Colonic mucosa (tissue), 4 donors: ENCODE data around the gene SYT10. TPM values are rescaled to one million over a fixed set of nuclear protein-coding genes. Genes with fewer than 3 reads are reported as not detected.

Experiments used
- DNase-seq: peaks from one replicate; pipeline ENCODE4 v3.0.0-alpha.2; 2020
- H3K27ac ChIP-seq: fragments of 200-600 bp; one replicate; pipeline ENCODE4 v1.8.0; 2021
- H3K27me3 ChIP-seq: fragments of 200-600 bp; one replicate; pipeline ENCODE4 v1.8.0; 2021
- H3K36me3 ChIP-seq: fragments of 200-600 bp; one replicate; pipeline ENCODE4 v1.8.0; 2021
- H3K4me1 ChIP-seq: fragments of 200-600 bp; one replicate; pipeline ENCODE4 v1.8.0; 2021; ENCODE audit warnings: mild to moderate bottlenecking
- H3K4me3 ChIP-seq: fragments of 200-600 bp; one replicate; pipeline ENCODE4 v1.8.0; 2021
- H3K9ac ChIP-seq, 2 donors: one replicate each; pipeline ENCODE4 v1.7.0; 2013; ENCODE audit warnings: control low read depth in 2 of 2, low read depth in 2 of 2, low read length in 2 of 2
- H3K9me3 ChIP-seq: fragments of 200-600 bp; one replicate; pipeline ENCODE4 v1.8.0; 2021
- CTCF ChIP-seq: fragments of 200-600 bp; IDR thresholded peaks from one replicate; pipeline ENCODE4 v1.8.0; 2022; ENCODE audit warnings: antibody characterized with exemption, mild to moderate bottlenecking
- intact Hi-C: fragments of 100-400 bp; cut with DNase I; formaldehyde crosslinking; loops from one replicate; pipeline ENCODE4 v1.14.1; 2022
- total RNA-seq, 2 donors: library from RNA; stranded (reverse); fragmentation: NEBNext Ultra II Directional in 1 of 2; extraction: Animal tissue kit (Norgen Biotek cat#: 25700) in 1 of 2; gene quantifications; one replicate each; pipeline ENCODE4 v1.2.1, GENCODE V29; 2021
- donor health status: healthy.
- donor health status: DM: no; HTN: no; CAD: no.
- donor health status: DM: no; HTN: no; CAD: no.

The SYT10 gene
- total RNA-seq, 2 donors from 2014 or later, result 0.15 to 0.32 TPM

- intact Hi-C loops, result no loop called here
- no peak for TF ChIP-seq CTCF
- Histone ChIP-seq H3K36me3 (no peaks in the 10 kb centered on the region), H3K4me3 (no peak overlapping the region), H3K27ac (no peak overlapping the region), H3K9me3 (no peaks in the 10 kb centered on the region), H3K9ac (no peak overlapping the region), H3K4me1 (no peaks in the 10 kb centered on the region), H3K27me3 (no peaks in the 10 kb centered on the region)
- no peak for DNase-seq
These were observed 32.7 kb upstream of the SYT10 start for GRCh38 chr12:33472299-33472698.

- Histone ChIP-seq H3K9ac (no peak overlapping the region), H3K4me1 (no peaks in the 10 kb centered on the region), H3K36me3 (no peaks in the 10 kb centered on the region), H3K27ac (no peak overlapping the region), H3K27me3 (no peaks in the 10 kb centered on the region), H3K4me3 (no peak overlapping the region), H3K9me3 (no peaks in the 10 kb centered on the region)
- intact Hi-C loops, result no loop called here
- TF ChIP-seq CTCF, result no peak
- no peak for DNase-seq
These were observed 15.5 kb upstream of the SYT10 start for GRCh38 chr12:33455096-33455495.

GRCh38 chr12:33450480-33450879 is 10.9 kb upstream of the SYT10 start:
- Histone ChIP-seq H3K36me3 (no peaks in the 10 kb centered on the region), H3K4me1 (no peaks in the 10 kb centered on the region), H3K27me3 (no peaks in the 10 kb centered on the region), H3K4me3 (no peak overlapping the region), H3K27ac (no peak overlapping the region), H3K9ac (no peak overlapping the region), H3K9me3 (no peaks in the 10 kb centered on the region)
- no peak for DNase-seq
- intact Hi-C loops, result no loop called here
- no peak for TF ChIP-seq CTCF

GRCh38 chr12:33440477-33440876 is 858 bp upstream of the SYT10 start:
- no peak overlapping the region for H3K27ac ChIP-seq
- DNase-seq, result no peak
- H3K27me3 ChIP-seq, result peaks cover 26% of the 10 kb centered on the region

GRCh38 chr12:33438851-33439586 is 600 bp downstream of the SYT10 start:
- Histone ChIP-seq H3K9me3 (no peaks in the 10 kb centered on the region), H3K9ac (no peak overlapping the region), H3K27ac (no peak overlapping the region), H3K4me3 (peak overlapping the region; percentile 47), H3K4me1 (no peaks in the 10 kb centered on the region), H3K27me3 (peaks cover 26% of the 10 kb centered on the region), H3K36me3 (no peaks in the 10 kb centered on the region)
- no peak for TF ChIP-seq CTCF
- DNase-seq, result no peak
- intact Hi-C loops, result no loop called here

More at GRCh38 chr12:33440477-33440876, 858 bp upstream of the SYT10 start:
- H3K9me3 ChIP-seq, result no peaks in the 10 kb centered on the region
- H3K4me3 ChIP-seq, result no peak overlapping the region
- TF ChIP-seq CTCF, result no peak
- intact Hi-C loops, result no loop called here
- no peaks in the 10 kb centered on the region for H3K36me3 ChIP-seq
- H3K9ac ChIP-seq, result no peak overlapping the region
- no peaks in the 10 kb centered on the region for H3K4me1 ChIP-seq
